ENCODE measurements around the gene GALNTL6.
"Not testable (repeated sequence)": the region's sequence is repeated elsewhere in the genome, so short reads cannot be mapped to it uniquely, and the experiment has no call there.

Gene GALNTL6

GRCh38 chr4:172830295-172830764 lies 1017.1 kb downstream of the GALNTL6 start:
- no peak for DNase-seq

GRCh38 chr4:172836661-172837060 lies 1023.5 kb downstream of the GALNTL6 start:
- no peak for DNase-seq

- DNase-seq, result no peak
Measured at GRCh38 chr4:172838111-172838510, 1024.9 kb downstream of the GALNTL6 start.

- DNase-seq, result no peak
Measured at GRCh38 chr4:172838943-172839342, 1025.7 kb downstream of the GALNTL6 start.

GRCh38 chr4:172842779-172843178 lies 1029.6 kb downstream of the GALNTL6 start:
- no peak for DNase-seq

GRCh38 chr4:172843192-172843591 lies 1030.0 kb downstream of the GALNTL6 start:
- DNase-seq, result no peak

GRCh38 chr4:172844556-172844955 lies 1031.4 kb downstream of the GALNTL6 start:
- DNase-seq, result no peak

- DNase-seq, result no peak
Measured at GRCh38 chr4:172845281-172845680, 1032.1 kb downstream of the GALNTL6 start.

GRCh38 chr4:172850838-172851237 lies 1037.6 kb downstream of the GALNTL6 start:
- no peak for DNase-seq

- DNase-seq, result no peak
Measured at GRCh38 chr4:172851534-172851933, 1038.3 kb downstream of the GALNTL6 start.

GRCh38 chr4:172857026-172857425 lies 1043.8 kb downstream of the GALNTL6 start:
- DNase-seq, result no peak

GRCh38 chr4:172858731-172859230 lies 1045.6 kb downstream of the GALNTL6 start:
- no peak for DNase-seq

- no peak for DNase-seq
Measured at GRCh38 chr4:172865103-172865502, 1051.9 kb downstream of the GALNTL6 start.

GRCh38 chr4:172865531-172866127 lies 1052.4 kb downstream of the GALNTL6 start:
- DNase-seq, result no peak

- DNase-seq, result no peak
Measured at GRCh38 chr4:172866421-172866820, 1053.2 kb downstream of the GALNTL6 start.

GRCh38 chr4:172867835-172868234 lies 1054.6 kb downstream of the GALNTL6 start:
- DNase-seq, result no peak

GRCh38 chr4:172868271-172868670 lies 1055.1 kb downstream of the GALNTL6 start:
- DNase-seq, result no peak

GRCh38 chr4:172869621-172870268 lies 1056.5 kb downstream of the GALNTL6 start:
- DNase-seq, result no peak

- DNase-seq, result no peak
Measured at GRCh38 chr4:172871381-172871780, 1058.2 kb downstream of the GALNTL6 start.

GRCh38 chr4:172874944-172875343 lies 1061.7 kb downstream of the GALNTL6 start:
- no peak for DNase-seq

GRCh38 chr4:172876394-172876793 lies 1063.2 kb downstream of the GALNTL6 start:
- DNase-seq, result no peak

- no peak for DNase-seq
Measured at GRCh38 chr4:172881645-172882044, 1068.4 kb downstream of the GALNTL6 start.

GRCh38 chr4:172887358-172887757 lies 1074.2 kb downstream of the GALNTL6 start:
- not testable (repeated sequence) for DNase-seq

- DNase-seq, result no peak
Measured at GRCh38 chr4:172887959-172888358, 1074.8 kb downstream of the GALNTL6 start.

GRCh38 chr4:172892300-172892699 lies 1079.1 kb downstream of the GALNTL6 start:
- no peak for DNase-seq

All from islet precursor cell (in vitro differentiated cells).